GM18951 (cell line): ENCODE measurements around the gene PVALEF.
"Not testable (repeated sequence)": the region's sequence is repeated elsewhere in the genome, so short reads cannot be mapped to it uniquely, and the experiment has no call there.

Experiments
- POLR2A ChIP-seq: IDR thresholded peaks from 4 replicates; pipeline ENCODE4 v1.6.1; 2011; ENCODE audit warnings: mild to moderate bottlenecking; ENCODE audit not compliant: insufficient read length, insufficient read depth; ENCODE audit errors: extremely low read depth
- in situ Hi-C: fragments of 300-500 bp; cut with MboI; formaldehyde crosslinking; loops from one replicate; pipeline ENCODE4 v1.12.0; 2022; ENCODE audit warnings: low sequenced_read_pairs, mixed read lengths, inconsistent platforms; ENCODE audit not compliant: unreplicated experiment

The PVALEF gene

DNA sequence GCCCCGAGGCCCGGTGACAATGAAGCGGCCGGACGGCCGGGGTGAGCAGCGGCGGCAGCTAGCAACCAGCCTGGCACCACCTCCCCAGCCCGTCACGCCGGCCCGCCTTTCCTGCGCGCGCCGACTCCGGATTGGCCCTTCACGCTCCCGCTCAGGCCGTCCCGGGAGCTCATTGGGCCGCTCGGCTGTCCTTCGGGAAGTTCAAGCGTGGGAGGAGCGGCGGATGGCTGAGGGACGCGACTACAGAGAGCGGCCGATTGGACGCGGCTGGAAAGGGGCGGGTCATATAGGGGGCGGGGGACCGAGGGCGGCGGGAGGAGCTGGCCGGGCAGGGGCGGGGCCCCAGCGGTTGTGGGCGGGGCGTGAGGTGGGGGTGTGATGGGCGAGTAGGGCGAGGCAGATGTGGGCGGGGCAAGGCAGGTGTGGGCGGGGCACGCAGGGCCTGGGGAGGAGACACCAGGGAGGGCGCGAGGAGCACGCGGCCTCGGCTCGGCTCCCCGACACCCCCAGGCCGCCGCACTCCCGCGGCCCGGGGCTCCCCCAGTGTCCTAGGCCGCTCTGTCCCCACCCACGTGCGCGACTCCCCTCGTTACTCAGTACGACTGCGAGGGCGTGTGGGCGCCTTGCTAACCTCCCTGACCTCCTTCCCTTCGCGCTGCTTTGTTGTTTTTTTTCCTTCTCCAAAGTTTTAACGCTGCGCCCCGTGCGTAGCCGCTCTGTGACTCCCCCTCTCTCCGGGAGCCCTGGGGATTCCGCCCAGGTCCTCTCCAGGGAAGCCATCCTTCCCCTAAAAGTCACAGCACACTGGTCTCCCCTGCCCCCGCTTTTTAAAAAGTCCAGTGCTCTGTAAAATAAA lies 57.8 kb downstream of the PVALEF start, which contains the start of gene CEP131:
TSS of gene CEP131 (minus strand) at position 60 of the 856 bp plus-strand sequence. CDS start 2,909 bp downstream, outside the sequence.
- peak; percentile 64 for TF ChIP-seq POLR2A
- in situ Hi-C loops: no loop called here

DNA sequence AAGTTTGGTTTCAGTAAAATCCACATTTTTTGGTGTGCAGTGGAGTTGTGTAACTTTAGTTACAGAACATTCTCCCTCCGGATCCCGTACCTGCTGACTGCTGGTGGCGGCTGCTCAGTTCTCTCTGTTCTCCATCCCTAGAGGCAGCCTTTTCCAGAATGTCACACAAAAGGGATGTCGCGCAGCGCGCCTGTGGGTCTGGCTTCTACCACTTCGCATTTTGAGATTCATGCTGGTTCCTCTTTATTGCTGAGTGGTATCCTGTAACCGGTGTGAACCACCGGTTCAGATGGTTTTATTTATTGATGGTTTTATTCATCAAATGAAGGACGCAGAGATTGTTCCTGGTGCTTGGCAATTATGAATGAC lies 58.4 kb downstream of the PVALEF start:
- no peak for TF ChIP-seq POLR2A
- in situ Hi-C loops: no loop called here

DNA sequence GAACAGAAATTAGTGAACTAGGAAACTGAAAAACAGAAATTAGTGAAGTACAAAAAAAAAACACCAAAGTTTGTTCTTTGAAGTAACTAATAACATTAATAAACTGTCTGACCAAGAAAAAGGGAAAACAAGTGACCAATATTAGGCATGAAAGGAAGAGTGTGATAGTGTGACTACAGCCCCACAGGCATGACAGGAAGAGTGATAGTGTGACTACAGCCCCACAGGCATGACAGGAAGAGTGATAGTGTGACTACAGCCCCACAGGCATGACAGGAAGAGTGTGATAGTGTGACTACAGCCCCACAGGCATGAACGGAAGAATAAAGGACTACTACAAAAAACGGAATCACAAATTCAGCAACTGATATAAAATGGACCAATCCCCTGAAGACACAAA lies 62.3 kb downstream of the PVALEF start:
- in situ Hi-C loops: not testable (repeated sequence)

DNA sequence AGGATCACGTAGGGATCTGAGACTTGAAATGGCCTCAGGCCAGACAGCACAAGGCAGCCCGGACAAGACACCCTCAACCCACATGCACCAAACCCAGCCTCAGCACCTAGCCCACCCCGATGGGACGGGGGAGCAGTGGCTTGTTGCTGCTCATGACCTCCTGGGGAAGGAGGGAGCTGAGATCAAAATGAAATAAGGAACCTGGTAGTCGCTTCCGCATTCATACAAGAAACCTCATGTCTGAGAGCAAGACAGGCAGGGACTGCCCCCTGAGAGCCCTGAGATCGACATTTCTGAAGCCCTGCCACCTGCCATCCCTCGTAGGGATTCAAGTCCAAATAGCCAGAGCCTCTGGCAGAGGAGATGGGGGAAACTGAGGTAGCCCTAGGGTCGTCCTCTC lies 63.1 kb downstream of the PVALEF start:
- no peak for TF ChIP-seq POLR2A
- in situ Hi-C loops: no loop called here

DNA sequence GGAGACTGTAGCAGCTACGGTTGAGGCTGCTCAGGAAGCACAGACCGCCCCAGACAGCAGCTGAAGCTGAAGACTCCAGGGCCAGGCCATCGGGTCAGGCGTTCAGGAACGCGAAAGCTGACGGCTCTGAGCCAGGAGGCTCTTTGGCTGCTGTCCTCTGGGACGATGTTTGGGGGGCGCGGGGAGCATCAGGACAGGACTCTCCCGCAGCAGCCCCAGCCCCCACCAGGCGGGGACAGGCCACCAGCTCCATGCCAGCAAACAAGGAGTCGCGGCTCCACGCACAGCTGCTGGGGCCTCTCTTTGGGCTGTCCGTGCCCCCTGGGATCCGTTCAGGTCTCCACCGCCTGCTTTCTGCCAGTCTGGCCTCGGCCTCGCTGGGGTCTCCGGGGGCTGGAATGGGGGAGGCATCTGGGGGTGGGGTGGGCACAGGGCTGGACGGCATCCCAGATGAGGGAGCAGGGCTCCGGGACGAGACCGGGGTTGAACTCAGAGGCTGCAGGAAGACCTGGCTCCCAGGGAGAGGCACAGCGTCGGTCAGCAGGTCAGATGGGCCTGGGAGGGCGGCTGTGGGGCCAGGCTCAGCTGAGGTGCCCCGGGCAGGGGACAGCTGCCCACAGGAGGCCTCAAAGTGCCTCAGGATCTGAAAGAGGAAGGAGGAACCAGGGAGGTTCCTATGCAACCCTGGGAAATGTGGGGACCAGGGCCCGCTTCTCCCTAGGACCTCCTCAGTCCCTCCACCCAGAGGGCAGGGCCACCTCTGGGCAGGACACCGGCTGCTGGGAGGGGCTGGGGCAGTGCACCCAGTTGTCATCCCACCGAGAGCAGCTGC lies 63.7 kb downstream of the PVALEF start:
- in situ Hi-C loops: no loop called here
- no peak for TF ChIP-seq POLR2A

DNA sequence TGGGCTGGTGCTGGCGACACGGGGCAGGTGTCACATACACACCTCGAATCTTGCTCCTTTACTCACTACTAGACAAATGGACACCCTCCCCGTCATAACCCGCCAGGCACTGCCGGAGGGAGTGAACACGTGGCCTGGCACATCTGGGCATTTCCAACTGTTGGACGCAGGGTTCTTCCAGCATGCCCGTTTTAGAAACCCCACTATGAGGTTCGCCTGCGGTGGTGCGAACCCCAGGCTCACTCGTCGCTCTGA lies 64.3 kb downstream of the PVALEF start:
- TF ChIP-seq POLR2A: no peak
- in situ Hi-C loops: no loop called here

DNA sequence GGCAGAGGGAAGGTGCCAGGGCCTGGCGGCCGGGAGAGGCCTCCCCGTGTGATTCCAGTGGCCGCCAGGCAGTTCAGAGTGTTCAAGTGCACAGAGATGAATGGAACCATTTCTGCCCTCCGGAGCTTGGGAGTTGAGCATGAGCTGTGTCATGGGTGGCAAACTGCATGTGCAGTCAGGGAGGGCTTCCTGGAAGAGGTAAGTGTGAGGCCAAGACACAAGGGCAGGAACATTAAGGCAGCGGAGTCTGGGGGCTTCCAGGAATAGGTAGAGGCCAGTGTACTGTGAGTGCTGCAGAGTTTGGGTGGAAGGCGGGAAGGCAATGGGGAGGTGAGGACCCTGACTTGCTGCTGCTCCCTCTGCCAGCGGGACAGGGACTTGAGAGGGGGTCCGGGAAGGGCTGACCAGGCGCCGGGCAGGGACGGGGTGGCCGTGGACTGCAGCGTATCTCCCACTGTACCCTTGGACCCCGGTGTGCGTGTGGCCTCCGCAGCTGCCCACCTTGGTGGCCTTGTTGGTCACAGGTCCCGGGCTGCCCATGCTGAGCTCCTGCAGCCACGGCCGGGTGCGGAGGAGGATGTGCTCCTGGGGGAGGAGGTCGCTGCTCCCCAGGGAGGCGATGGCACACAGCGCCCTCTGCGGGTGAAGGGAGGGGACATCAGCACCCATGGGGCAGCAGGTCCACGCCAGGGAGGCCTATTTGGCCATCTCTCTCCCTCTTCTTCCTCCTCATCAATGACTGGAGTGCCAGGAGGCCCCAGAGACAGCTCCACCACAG lies 64.9 kb downstream of the PVALEF start:
- TF ChIP-seq POLR2A: no peak
- in situ Hi-C loops: no loop called here

DNA sequence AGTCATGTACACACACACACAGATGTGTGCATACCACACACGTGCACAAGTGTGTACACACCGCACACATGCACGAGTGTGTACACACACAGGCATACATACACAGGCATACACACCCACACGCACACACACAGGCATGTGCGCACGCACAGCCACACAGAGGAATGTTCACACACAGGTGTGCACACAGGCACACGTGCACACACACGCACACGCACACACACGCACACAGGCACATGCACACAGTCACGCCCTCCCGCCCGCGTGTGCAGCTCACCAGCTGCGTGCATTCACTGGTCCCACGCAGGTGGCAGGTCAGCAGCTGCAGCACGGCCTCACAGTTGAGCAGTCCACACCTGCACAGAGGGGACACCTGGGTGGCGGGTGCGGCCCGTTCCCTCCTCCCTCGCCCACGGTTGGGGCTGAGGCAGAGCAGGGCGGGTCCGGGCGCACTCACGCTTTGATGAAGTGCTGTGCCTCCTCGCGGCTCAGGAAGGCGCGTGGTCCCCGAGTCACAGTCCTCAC lies 65.9 kb downstream of the PVALEF start:
- TF ChIP-seq POLR2A: no peak
- in situ Hi-C loops: no loop called here

DNA sequence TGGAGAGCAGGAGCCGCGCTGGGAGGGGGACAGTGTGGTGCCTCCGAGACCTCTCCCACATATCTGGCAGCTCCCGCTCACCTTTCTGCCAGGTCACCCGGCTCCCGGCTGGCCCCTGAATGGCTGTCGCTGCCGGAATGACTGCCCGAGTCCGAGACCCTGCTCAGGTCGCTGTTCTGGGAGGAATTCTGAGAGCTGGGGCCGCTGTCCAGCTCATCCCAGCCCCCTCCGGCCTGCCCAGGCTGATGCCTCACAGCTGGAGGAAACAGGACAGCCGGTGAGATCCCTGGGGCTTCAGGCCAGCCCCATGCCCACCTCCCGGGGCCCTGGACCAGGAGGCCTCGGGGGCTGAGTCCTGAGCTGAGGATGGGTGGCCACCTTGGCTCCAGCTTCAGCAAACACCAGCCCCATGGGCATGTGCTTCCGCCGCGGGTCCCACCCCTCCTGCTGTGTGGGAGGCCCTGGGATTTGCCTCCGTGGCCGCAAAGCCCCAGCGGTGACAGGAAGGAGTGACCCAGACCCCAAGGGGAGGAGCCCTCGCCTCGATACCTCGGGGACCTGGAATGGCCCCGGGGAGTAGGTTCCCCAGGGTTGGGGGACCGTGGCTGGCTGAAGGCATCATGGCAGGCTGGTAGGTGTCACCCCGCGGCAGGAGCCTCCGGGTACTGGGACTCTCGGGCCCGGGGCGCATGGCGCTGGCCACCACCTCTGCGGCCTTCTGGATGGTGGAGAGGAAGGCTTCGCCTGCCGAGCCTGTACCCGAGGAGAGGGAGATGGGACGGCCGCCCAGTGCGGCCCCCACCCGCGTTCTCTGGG lies 66.7 kb downstream of the PVALEF start:
- in situ Hi-C loops: no loop called here

More for the DNA sequence above, 66.7 kb downstream of the PVALEF start:
- no peak for TF ChIP-seq POLR2A
